IMR-90 (cell line): ENCODE results near the gene GTSE1. TPM values are rescaled to one million over a fixed set of nuclear protein-coding genes. Genes with fewer than 3 reads are reported as not detected.

Experiments used
- ATAC-seq: fragments of 200-7000 bp; cut with Tn5 transposase; 2 replicates; pipeline ENCODE4 v1.9.1; 2020; ENCODE audit warnings: low read depth, mild to moderate bottlenecking, moderate library complexity
- BruUV-seq: library from RNA; stranded (reverse); fragments of 400-500 nt; replicated peaks from 2 replicates; lab custom pipeline; 2021; lab: Mats Ljungman, UMichigan
- CTCF ChIA-PET: fragments of 300-600 bp; formaldehyde crosslinking; extraction: SDS; loops from one replicate; lab custom pipeline; 2021; ENCODE audit warnings: antibody characterized with exemption; lab: Yijun Ruan, JAX
- POLR2A ChIA-PET: fragments of 300-600 bp; sonication (Branson Sonifier 250); formaldehyde crosslinking; loops from one replicate; lab custom pipeline; 2022; ENCODE audit warnings: antibody characterized with exemption; ENCODE audit not compliant: unreplicated experiment; lab: Charles Lee
- DNase-seq: peaks from one replicate; pipeline ENCODE4 v3.0.0; 2013
- H2AFZ ChIP-seq: replicated peaks from 2 replicates; pipeline ENCODE3; 2013; ENCODE audit warnings: low read length, mild to moderate bottlenecking; ENCODE audit not compliant: poor library complexity
- H2AK5ac ChIP-seq: 2 replicates; pipeline ENCODE4 v1.6.1; 2013; ENCODE audit warnings: low read depth, low read length, inconsistent platforms
- H2AK9ac ChIP-seq: replicated peaks from 2 replicates; pipeline ENCODE3; 2013; ENCODE audit warnings: mild to moderate bottlenecking, low read depth, low read length, moderate library complexity; ENCODE audit not compliant: poor library complexity
- H2BK120ac ChIP-seq: 2 replicates; pipeline ENCODE4 v1.6.1; 2013; ENCODE audit warnings: low read depth, low read length, inconsistent platforms
- H2BK15ac ChIP-seq: 3 replicates; pipeline ENCODE4 v1.6.1; 2013; ENCODE audit warnings: low read depth, low read length, inconsistent platforms
- H2BK20ac ChIP-seq: 2 replicates; pipeline ENCODE4 v1.6.1; 2013; ENCODE audit warnings: low read depth, mild to moderate bottlenecking, inconsistent platforms, low read length, moderate library complexity
- H2BK5ac ChIP-seq: 2 replicates; pipeline ENCODE4 v1.6.1; 2013; ENCODE audit warnings: mild to moderate bottlenecking, low read depth, low read length, inconsistent platforms; ENCODE audit not compliant: poor library complexity, severe bottlenecking
- H3K14ac ChIP-seq: replicated peaks from 2 replicates; pipeline ENCODE4 v1.6.1; 2013; ENCODE audit warnings: low read depth, low read length, inconsistent platforms
- H3K18ac ChIP-seq: 2 replicates; pipeline ENCODE4 v1.6.1; 2013; ENCODE audit warnings: low read depth, low read length, control low read depth
- H3K23ac ChIP-seq: 2 replicates; pipeline ENCODE4 v1.6.1; 2013; ENCODE audit warnings: low read depth, low read length, inconsistent platforms
- H3K27ac ChIP-seq: 2 replicates; pipeline ENCODE4 v1.5.1; 2013; ENCODE audit warnings: mild to moderate bottlenecking, control low read depth, low read length; ENCODE audit not compliant: insufficient read depth
- H3K27me3 ChIP-seq: 2 replicates; pipeline ENCODE4 v1.6.1; 2013; ENCODE audit warnings: low read length; ENCODE audit not compliant: control insufficient read depth, insufficient read depth
- H3K36me3 ChIP-seq: 2 replicates; pipeline ENCODE4 v1.6.1; 2013; ENCODE audit warnings: low read length, mixed read lengths; ENCODE audit not compliant: control insufficient read depth, insufficient read depth
- H3K4ac ChIP-seq: 2 replicates; pipeline ENCODE4 v1.6.1; 2013; ENCODE audit warnings: low read depth, low read length, inconsistent platforms
- H3K4me1 ChIP-seq: 2 replicates; pipeline ENCODE4 v1.6.1; 2013; ENCODE audit warnings: low read length, mixed read lengths; ENCODE audit not compliant: control insufficient read depth, insufficient read depth
- H3K4me2 ChIP-seq: 2 replicates; pipeline ENCODE4 v1.6.1; 2013; ENCODE audit warnings: low read depth, mild to moderate bottlenecking, control low read depth, low read length, moderate library complexity
- H3K4me3 ChIP-seq: 2 replicates; pipeline ENCODE4 v1.5.1; 2013; ENCODE audit warnings: low read depth, mild to moderate bottlenecking, control low read depth, low read length, moderate library complexity; ENCODE audit not compliant: insufficient read depth
- H3K56ac ChIP-seq: 2 replicates; pipeline ENCODE4 v1.6.1; 2013; ENCODE audit warnings: low read length, inconsistent platforms; ENCODE audit not compliant: insufficient read depth; ENCODE audit errors: extremely low read depth
- H3K79me1 ChIP-seq, 2 experiments: 2 replicates each; pipeline ENCODE4 v1.6.1; 2013; ENCODE audit warnings: low read length in 2 of 2, inconsistent platforms in 1 of 2, low read depth in 1 of 2
- H3K9ac ChIP-seq: 2 replicates; pipeline ENCODE4 v1.6.1; 2013; ENCODE audit warnings: low read depth, low read length, control low read depth
- H3K9me1 ChIP-seq: 2 replicates; pipeline ENCODE4 v1.6.1; 2013; ENCODE audit warnings: low read length, inconsistent platforms; ENCODE audit not compliant: insufficient read depth
- H3K9me3 ChIP-seq: 2 replicates; pipeline ENCODE4 v1.6.1; 2013; ENCODE audit warnings: low read length; ENCODE audit not compliant: control insufficient read depth, insufficient read depth
- H4K20me1 ChIP-seq: 2 replicates; pipeline ENCODE4 v1.6.1; 2013; ENCODE audit warnings: low read length, inconsistent platforms; ENCODE audit not compliant: insufficient read depth
- H4K5ac ChIP-seq: 2 replicates; pipeline ENCODE4 v1.6.1; 2013; ENCODE audit warnings: mild to moderate bottlenecking, low read depth, low read length, control low read depth
- H4K8ac ChIP-seq, 2 experiments: 2 replicates each; pipeline ENCODE4 v1.6.1; 2013; ENCODE audit warnings: low read depth in 2 of 2, low read length in 2 of 2, control low read depth in 1 of 2, inconsistent platforms in 1 of 2
- H4K91ac ChIP-seq: 2 replicates; pipeline ENCODE4 v1.6.1; 2013; ENCODE audit warnings: low read depth, low read length, inconsistent platforms; ENCODE audit not compliant: insufficient read depth
- CEBPB ChIP-seq: IDR thresholded peaks from 2 replicates; pipeline ENCODE4 v1.6.1; 2012; ENCODE audit warnings: low read depth, low read length, improper control_type of control experiment
- CHD1 ChIP-seq: IDR thresholded peaks from 2 replicates; pipeline ENCODE4 v1.6.1; 2012; ENCODE audit warnings: low read depth, low read length, improper control_type of control experiment
- ELK1 ChIP-seq: fragments of 150-350 bp; IDR thresholded peaks from 2 replicates; pipeline ENCODE4 v1.6.1; 2016; ENCODE audit warnings: low read depth, mild to moderate bottlenecking, low read length, moderate library complexity, borderline replicate concordance
- FOS ChIP-seq: fragments of 150-350 bp; IDR thresholded peaks from 2 replicates; pipeline ENCODE4 v1.6.1; 2016; ENCODE audit warnings: low read depth, low read length
- MXI1 ChIP-seq: IDR thresholded peaks from 2 replicates; pipeline ENCODE4 v1.6.1; 2012; ENCODE audit warnings: low read depth, mild to moderate bottlenecking, low read length, moderate library complexity, borderline replicate concordance
- RAD21 ChIP-seq: IDR thresholded peaks from 2 replicates; pipeline ENCODE4 v1.6.1; 2012; ENCODE audit warnings: low read length, improper control_type of control experiment
- RCOR1 ChIP-seq: IDR thresholded peaks from 2 replicates; pipeline ENCODE4 v1.6.1; 2012; ENCODE audit warnings: mild to moderate bottlenecking, low read length, improper control_type of control experiment; ENCODE audit not compliant: insufficient replicate concordance
- SMC3 ChIP-seq: fragments of 150-350 bp; IDR thresholded peaks from 2 replicates; pipeline ENCODE4 v1.6.1; 2016; ENCODE audit warnings: low read depth, mild to moderate bottlenecking, antibody characterized with exemption, low read length, moderate library complexity
- WGBS, 2 experiments: methylation state at CpG; one replicate each; pipeline versions ENCODE4 v1.1.5 to v1.1.7; 2013; ENCODE audit warnings: missing lambda C conversion rate in 2 of 2; ENCODE audit not compliant: insufficient read length in 1 of 2; ENCODE audit errors: extremely low coverage in 2 of 2; 5-methylcytosine and 5-hydroxymethylcytosine counted together
- dilution Hi-C: fragments of 300-500 bp; cut with HindIII; formaldehyde crosslinking; loops from one replicate; pipeline ENCODE4 v1.14.3; 2018; ENCODE audit warnings: low sequenced_read_pairs; ENCODE audit not compliant: unreplicated experiment
- in situ Hi-C: fragments of 300-500 bp; cut with MboI; formaldehyde crosslinking; loops from 3 replicates; pipeline ENCODE4 v1.14.3; 2019; ENCODE audit warnings: low sequenced_read_pairs, inconsistent platforms, mixed read lengths
- intact Hi-C: fragments of 100-400 bp; cut with micrococcal nuclease; formaldehyde crosslinking; loops from 2 replicates; pipeline ENCODE4 v1.10.0; 2022
- polyA plus RNA-seq, 3 experiments: library from polyadenylated mRNA; depleted of rRNA; stranded (reverse); fragments of >200 nt; gene quantifications; 2 replicates each; pipeline ENCODE4 v1.2.3, GENCODE V29; 2012; ENCODE audit warnings: low replicate concordance in 1 of 3
- total RNA-seq: library from RNA; depleted of rRNA; stranded (reverse); fragments of >200 nt; gene quantifications from 2 replicates; pipeline ENCODE4 v1.2.3, GENCODE V29; 2012
- TF ChIP-seq, protein P1 (sequence below): fragments of 150-350 bp; IDR thresholded peaks from 2 replicates; pipeline ENCODE4 v1.6.1; 2017; ENCODE audit warnings: mild to moderate bottlenecking, antibody characterized with exemption, low read length, low read depth

Gene GTSE1
- total and polyA plus RNA-seq, 2 of the 4 experiments (the other 2 are of a cell fraction), result 5.9 to 17.1 TPM

GRCh38 chr22:46280999-46281623 lies 15.6 kb upstream of the GTSE1 start:
- Histone ChIP-seq H3K4ac (no peak overlapping the region), H3K18ac (no peak overlapping the region), H2BK120ac (no peak overlapping the region), H2AK5ac (no peak overlapping the region), H3K4me3 (no peak overlapping the region), H3K4me1 (no peaks in the 10 kb centered on the region), H4K91ac (no peak overlapping the region), H3K9me3 (no peaks in the 10 kb centered on the region), H3K9ac (no peak overlapping the region), H3K14ac (no peak overlapping the region), H3K56ac (no peak overlapping the region), H2AK9ac (no peak overlapping the region), H3K79me1 (no peaks in the 10 kb centered on the region; a peak in 1 of 4 replicates), H2BK15ac (no peak overlapping the region), H3K27me3 (no peaks in the 10 kb centered on the region), H3K36me3 (peaks cover 72% of the 10 kb centered on the region), H4K20me1 (no peaks in the 10 kb centered on the region), H4K5ac (no peak overlapping the region), H4K8ac (no peak overlapping the region), H2AFZ (no peak overlapping the region), H3K23ac (no peak overlapping the region), H3K9me1 (no peaks in the 10 kb centered on the region), H2BK20ac (no peak overlapping the region), H2BK5ac (no peak overlapping the region), H3K27ac (no peak overlapping the region), H3K4me2 (no peak overlapping the region)
- dilution Hi-C loops, result no loop called here
- no peak for DNase-seq
- TF ChIP-seq, protein P1, sequence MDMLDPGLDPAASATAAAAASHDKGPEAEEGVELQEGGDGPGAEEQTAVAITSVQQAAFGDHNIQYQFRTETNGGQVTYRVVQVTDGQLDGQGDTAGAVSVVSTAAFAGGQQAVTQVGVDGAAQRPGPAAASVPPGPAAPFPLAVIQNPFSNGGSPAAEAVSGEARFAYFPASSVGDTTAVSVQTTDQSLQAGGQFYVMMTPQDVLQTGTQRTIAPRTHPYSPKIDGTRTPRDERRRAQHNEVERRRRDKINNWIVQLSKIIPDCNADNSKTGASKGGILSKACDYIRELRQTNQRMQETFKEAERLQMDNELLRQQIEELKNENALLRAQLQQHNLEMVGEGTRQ, result no peak
- TF ChIP-seq ELK1 (no peak), SMC3 (no peak), MXI1 (no peak), CEBPB (no peak), RCOR1 (no peak), FOS (no peak), RAD21 (no peak), CHD1 (no peak)
- in situ Hi-C loops, result no loop called here
- no TSS peak for BruUV-seq
- ATAC-seq, result no peak
- intact Hi-C loops, result no loop called here
- ChIA-PET POLR2A (no interaction called here), CTCF (no interaction called here)
- 88% methylated on average over 8 of the region's 19 CpGs; no CpG with 5 or more reads in 1 of the 2 experiments for WGBS, 2 experiments
